HG02870 (cell line): ENCODE results near the gene CYP46A1.

Experiments used
- ATAC-seq: cut with Tn5 transposase; IDR thresholded peaks from one replicate; pipeline ENCODE4 v1.9.1; 2021; ENCODE audit warnings: mild to moderate bottlenecking, moderate library complexity; ENCODE audit not compliant: unreplicated experiment

The CYP46A1 gene

GRCh38 chr14:99774556-99775307 is 90.6 kb downstream of the CYP46A1 start:
- no peak for ATAC-seq

GRCh38 chr14:99775351-99775750 is 91.3 kb downstream of the CYP46A1 start:
- no peak for ATAC-seq
